NCI-H2029 (cell line): ENCODE data around the gene RAF1.
"Not testable (repeated sequence)": the region's sequence is repeated elsewhere in the genome, so short reads cannot be mapped to it uniquely, and the experiment has no call there.

ENCODE experiments used
- DNase-seq: peaks from one replicate; lab custom pipeline; 2025; lab: John Stamatoyannopoulos, UW

The RAF1 gene

DNA sequence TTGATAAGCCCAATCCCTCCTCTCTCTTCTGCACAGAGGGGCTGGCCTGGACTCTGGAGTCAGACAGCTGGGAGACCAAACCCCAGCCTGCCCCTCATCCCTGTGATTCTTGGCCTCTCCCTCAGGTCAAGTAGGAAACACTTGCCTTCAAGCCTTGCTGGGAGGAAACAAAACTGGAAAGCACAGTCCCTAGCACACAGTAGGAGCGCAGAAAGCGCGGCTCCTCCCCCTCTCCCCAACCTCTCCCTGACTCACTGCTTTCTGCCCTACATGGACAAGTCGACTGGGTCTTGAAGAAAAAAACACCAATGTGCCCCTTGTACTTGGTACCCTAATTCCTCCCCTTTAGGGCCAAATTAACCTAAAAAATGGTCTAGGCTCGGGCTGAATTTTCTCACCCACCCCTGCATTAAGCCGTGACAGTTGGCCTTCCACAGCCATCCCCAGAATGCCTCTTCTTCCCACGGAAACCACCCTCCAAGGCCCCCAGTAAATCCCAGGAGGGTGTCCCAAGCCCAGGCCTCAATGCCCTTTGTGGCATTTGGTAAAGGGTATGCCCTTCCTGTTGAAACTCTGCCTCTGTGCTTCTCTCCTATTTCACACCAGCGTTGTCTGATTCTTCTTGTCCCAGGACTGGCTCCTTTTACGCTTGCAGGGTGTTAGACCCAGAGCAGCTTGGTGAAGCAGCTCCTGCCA is 11.3 kb upstream of the RAF1 start:
- DNase-seq: no peak

DNA sequence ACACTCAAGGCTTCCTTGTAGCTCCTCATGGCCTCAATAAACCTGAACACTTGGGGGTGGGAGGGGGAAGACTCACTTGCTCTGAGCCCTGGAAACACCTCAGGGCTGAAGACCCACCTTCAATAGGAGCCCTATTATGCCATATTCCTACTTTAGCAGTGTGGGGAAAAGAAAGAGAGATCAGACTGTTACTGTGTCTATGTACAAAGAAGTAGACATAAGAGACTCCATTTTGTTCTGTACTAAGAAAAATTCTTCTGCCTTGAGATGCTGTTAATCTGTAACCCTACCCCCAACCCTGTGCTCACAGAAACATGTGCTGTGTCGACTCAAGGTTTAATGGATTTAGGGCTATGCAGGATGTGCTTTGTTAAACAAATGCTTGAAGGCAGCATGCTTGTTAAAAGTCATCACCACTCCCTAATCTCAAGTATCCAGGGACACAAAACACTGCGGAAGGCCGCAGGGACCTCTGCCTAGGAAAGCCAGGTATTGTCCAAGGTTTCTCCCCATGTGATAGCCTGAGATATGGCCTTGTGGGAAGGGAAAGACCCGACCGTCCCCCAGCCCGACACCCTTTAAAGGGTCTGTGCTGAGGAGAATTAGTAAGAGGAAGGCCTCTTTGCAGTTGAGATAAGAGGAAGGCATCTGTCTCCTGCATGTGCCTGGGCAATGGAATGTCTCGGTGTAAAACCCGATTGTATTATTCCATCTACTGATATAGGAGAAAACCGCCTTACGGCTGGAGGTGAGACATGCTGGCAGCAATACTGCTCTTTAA is 10.2 kb upstream of the RAF1 start:
- DNase-seq: not testable (repeated sequence)

DNA sequence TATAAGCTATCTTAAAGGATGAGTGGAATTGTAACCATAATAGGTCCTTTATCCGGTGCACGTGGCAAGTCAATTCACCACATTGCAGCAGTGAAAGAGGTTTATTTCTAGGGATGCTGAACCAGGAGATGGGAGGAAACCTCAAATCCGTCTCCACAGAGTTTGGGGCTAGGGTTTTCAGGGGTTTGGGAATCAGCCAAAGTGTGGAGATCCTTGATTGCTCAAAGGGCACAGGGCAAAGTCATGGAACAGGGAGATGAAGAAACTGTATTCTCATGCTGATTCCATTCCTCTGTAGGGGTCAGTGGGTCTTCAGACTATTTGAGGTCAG is 7.2 kb upstream of the RAF1 start:
- no peak for DNase-seq

GRCh38 chr3:12670365-12671119 is 6.6 kb upstream of the RAF1 start:
- no peak for DNase-seq

GRCh38 chr3:12663401-12663935 is 449 bp downstream of the RAF1 start:
- peak; percentile 33 for DNase-seq

DNA sequence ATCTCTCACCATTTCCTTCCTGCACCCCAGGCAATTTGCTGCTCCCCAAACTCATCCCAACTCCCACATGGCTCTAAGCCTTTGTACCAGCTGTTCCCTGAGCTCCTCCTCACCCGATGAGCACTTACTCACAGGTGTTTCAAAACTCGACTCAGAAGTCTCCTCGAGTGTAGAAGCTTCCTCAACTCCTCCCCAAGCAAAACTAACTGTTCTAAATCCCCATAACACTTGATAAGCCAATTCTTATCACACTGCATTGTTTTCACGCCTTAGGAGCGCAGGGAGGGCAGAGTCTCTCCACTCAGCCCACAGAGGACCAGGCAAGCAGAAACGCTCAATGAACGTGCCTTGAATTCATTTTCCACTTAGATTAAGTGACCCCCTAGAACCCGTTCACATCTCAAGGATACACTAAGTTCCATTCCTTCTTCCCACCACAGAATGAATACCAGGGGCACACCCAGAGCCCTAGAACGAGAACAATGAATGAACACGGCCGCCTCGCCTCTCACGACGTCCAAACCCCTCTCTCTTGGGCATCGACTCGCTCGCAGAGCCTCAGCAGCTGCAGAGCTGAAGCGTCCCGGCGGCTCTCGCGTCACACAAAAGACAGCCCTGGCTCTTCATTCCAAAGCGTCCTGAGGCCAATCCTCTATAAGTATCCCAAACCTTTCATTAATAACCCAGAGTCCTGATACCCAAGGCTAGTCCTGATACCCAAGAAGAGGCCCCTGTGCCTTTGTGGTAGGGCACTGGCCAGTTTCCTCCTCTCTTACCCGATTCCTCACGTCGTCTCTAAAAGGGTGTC is 1.1 kb downstream of the RAF1 start:
- no peak for DNase-seq

GRCh38 chr3:12661926-12662592 is 1.9 kb downstream of the RAF1 start:
- no peak for DNase-seq

GRCh38 chr3:12661375-12661774 is 2.5 kb downstream of the RAF1 start:
- not testable (repeated sequence) for DNase-seq

- DNase-seq: no peak
Measured at GRCh38 chr3:12660196-12660595, 3.7 kb downstream of the RAF1 start.

DNA sequence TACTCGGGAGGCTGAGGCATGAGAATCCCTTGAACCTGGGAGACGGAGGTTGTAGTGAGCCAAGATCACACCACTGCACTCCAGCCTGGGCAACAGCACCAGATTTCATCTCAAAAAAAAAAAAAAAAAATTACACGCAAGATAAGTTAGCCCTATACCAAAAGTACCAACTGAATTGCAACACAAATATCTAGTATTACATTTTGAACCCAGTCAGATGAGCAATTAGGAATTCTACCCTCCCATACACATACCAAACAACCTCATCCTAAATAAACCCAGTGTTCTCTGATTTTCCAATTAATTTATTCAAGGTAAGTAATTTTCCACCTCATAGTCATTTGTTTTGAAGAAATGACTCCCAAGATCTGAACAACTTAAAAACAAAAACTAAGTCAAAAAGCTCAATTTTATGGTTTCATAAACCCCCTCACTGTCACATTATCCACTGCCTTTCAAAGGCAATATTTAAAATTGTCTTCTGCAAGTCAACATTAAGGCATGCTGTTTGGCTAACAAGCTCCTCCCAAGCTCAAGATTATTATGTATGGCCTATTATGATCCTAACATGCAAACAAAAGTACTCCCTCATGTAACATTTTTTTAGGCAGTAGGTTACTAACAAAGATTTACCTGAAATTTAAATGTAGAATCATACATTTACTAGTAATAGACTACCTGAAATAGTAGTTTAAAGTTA is 4.5 kb downstream of the RAF1 start:
- no peak for DNase-seq

- DNase-seq: no peak
Measured at GRCh38 chr3:12658593-12659058, 5.3 kb downstream of the RAF1 start.

- DNase-seq: no peak
Measured at GRCh38 chr3:12656850-12657249, 7.1 kb downstream of the RAF1 start.

DNA sequence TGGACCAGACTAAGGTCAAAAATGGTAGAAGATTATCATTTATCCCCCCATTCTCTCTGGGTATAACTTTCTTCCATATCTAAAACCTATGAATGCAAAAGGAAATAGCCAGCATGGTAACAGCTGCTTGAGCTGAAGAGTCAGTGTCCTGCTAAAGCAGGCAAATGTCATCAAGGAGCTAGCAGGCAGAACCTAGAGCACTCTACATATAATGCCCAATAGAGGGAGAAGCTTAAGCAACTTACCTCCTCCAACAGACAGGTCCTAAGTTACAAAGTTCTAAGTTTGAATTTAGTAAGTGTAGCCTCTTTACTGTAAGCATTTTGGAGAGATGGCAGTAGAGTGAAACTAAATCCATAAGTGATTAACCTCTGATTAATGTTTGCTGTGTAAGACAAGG is 7.7 kb downstream of the RAF1 start:
- no peak for DNase-seq

GRCh38 chr3:12655701-12656100 is 8.2 kb downstream of the RAF1 start:
- DNase-seq: no peak

- DNase-seq: no peak
Measured at GRCh38 chr3:12653747-12654146, 10.2 kb downstream of the RAF1 start.

DNA sequence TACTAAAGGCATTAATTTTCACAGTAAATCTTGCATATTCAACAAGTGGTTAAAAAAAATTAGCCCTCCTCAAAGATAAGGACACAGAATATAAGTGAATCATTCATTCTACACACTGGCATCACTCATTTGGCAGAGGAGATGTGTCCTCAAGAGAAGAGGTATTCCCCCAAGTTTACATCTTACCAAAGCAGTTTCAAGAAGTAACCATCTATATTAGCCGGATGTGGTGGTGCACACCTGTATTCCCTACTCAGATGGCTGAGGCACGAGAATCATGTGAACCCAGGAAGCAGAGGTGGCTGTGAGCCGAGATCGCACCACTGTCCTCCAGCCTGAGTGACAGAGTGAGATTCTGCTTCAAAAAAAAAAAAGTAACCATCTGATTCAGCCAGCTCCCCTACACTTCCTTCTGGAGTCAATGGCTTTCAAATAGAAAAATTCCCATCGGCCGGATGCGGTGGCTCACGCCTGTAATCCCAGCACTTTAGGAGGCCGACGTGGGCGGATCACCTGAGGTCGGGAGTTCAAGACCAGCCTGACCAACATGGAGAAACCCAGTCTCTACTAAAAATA is 15.4 kb downstream of the RAF1 start:
- DNase-seq: no peak

DNA sequence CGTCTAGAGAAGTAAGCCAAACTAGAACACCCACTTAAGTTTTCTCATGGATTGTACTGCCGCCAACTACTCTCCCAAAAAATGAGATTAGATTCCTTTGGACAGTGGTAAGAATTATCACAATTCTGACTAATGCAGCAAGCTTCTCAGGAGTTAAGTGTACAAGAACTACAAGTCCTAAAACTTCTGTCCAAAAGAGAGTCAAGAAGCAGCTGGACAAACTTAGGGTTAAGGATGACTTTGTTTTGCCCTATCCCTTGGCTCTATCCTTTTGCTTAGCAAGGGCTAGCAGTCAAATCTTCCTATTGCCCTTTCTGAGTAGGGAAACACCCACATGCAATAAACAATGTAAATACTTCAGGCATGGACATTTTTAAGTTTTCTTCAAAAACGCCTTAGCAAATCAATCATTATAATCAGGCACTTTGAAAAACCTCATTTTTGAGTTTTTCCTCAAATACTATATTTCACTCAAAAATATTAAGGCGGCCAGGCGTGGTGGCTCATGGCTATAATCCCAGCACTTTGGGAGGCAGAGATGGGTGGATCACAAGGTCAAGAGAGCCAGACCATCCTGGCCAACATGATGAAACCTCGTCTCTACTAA is 19.5 kb downstream of the RAF1 start:
- no peak for DNase-seq

DNA sequence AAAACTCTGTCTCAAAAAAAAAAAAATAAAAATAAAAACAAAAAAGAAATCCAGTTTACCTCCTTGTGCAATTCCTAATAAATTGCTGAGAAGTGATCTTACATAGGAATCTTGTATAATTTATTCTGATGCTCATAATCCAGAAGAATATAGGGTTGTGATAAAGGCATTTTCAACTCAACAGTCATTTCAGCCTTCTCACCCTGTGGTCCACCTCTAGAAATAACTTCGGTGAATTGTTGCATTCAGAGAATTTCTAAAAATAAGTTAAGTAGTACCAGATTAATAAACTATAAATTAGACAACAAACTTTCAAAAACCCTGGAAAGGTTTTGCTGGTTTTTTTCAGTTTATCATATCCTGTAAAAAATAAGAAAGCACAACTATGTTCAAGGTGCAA is 20.2 kb downstream of the RAF1 start:
- no peak for DNase-seq

DNA sequence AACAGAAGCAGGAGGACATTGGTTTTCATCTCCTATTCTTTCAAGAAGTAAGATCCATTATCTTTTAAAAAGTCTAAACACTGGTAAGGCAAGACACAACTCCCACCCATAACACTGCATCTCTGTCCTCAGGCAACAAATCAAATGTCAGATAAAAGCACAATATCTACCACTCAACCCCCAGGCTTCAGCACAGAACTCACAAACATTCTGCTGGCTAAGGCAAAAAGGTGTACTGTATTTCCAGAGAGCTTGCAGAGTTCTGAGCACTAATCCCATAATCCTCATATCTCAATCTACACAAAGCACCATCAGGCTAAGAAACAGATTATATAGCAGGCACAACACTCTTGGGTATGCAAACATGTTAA is 20.9 kb downstream of the RAF1 start:
- no peak for DNase-seq

- not testable (repeated sequence) for DNase-seq
Measured at GRCh38 chr3:12640853-12641252, 23.1 kb downstream of the RAF1 start.
